IMR-90 (cell line): ENCODE measurements around the gene APOBEC3H.

Experiments used
- CEBPB ChIP-seq: IDR thresholded peaks from 2 replicates; pipeline ENCODE4 v1.6.1; 2012; ENCODE audit warnings: low read depth, low read length, improper control_type of control experiment
- MAFK ChIP-seq: IDR thresholded peaks from 2 replicates; pipeline ENCODE4 v1.6.1; 2012; ENCODE audit warnings: low read depth, low read length, improper control_type of control experiment
- TF ChIP-seq, protein P1 (sequence below): conservative IDR thresholded peaks from 2 replicates; pipeline ENCODE4 v1.5.1; 2012; ENCODE audit warnings: mild to moderate bottlenecking, low read depth, low read length, improper control_type of control experiment

DNA sequence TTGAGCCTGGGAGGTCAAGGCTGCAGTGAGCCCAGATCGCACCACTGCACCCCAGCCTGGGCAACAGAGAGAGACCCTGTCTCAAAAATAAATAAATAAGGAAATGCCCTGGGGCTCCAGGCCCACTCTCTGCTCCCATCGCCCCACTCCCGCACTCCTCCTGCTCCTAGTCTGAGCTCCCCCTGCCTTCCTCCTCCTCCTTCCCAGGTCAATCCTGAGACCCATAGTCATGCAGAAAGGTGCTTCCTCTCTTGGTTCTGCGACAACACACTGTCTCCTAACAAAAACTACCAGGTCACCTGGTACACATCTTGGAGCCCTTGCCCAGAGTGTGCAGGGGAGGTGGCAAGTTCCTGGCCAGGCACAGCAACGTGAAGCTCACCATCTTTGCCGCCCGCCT is 26.9 kb upstream of the APOBEC3H start:
- TF ChIP-seq, protein P1, sequence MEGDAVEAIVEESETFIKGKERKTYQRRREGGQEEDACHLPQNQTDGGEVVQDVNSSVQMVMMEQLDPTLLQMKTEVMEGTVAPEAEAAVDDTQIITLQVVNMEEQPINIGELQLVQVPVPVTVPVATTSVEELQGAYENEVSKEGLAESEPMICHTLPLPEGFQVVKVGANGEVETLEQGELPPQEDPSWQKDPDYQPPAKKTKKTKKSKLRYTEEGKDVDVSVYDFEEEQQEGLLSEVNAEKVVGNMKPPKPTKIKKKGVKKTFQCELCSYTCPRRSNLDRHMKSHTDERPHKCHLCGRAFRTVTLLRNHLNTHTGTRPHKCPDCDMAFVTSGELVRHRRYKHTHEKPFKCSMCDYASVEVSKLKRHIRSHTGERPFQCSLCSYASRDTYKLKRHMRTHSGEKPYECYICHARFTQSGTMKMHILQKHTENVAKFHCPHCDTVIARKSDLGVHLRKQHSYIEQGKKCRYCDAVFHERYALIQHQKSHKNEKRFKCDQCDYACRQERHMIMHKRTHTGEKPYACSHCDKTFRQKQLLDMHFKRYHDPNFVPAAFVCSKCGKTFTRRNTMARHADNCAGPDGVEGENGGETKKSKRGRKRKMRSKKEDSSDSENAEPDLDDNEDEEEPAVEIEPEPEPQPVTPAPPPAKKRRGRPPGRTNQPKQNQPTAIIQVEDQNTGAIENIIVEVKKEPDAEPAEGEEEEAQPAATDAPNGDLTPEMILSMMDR: no peak
- TF ChIP-seq MAFK (no peak), CEBPB (no peak)
